Activated CD8-positive, alpha-beta memory T cell treated with anti-CD3 and anti-CD28 coated beads for 1 hour (primary cell): Measurements from ENCODE around the gene LEFTY2.
"Not testable (repeated sequence)": the region's sequence is repeated elsewhere in the genome, so short reads cannot be mapped to it uniquely, and the experiment has no call there.

Source experiments
- DNase-seq, 2 donors: peaks; one replicate each; pipeline ENCODE4 v3.0.0-alpha.2; 2020; ENCODE audit warnings: low read depth in 1 of 2; ENCODE audit errors: extremely low read depth in 1 of 2

The LEFTY2 gene

GRCh38 chr1:225931270-225932136 lies 9.5 kb downstream of the LEFTY2 start:
- DNase-seq = no peak

- no peak for DNase-seq
These were observed 10.5 kb downstream of the LEFTY2 start for GRCh38 chr1:225930566-225930965.

- not testable (repeated sequence) for DNase-seq
These were observed 11.6 kb downstream of the LEFTY2 start for GRCh38 chr1:225929462-225929861.

GRCh38 chr1:225928186-225929175 lies 12.5 kb downstream of the LEFTY2 start:
- no peak for DNase-seq

GRCh38 chr1:225926551-225927113 lies 14.4 kb downstream of the LEFTY2 start:
- DNase-seq = no peak

- peak; percentile 69 to 88 for DNase-seq
These were observed 17.1 kb downstream of the LEFTY2 start, which contains the start of gene PYCR2 for GRCh38 chr1:225923692-225924555. PYCR2 (minus strand) TSS chr1:225924250; CDS start chr1:225924110, 140 bp downstream.

GRCh38 chr1:225923381-225923691 lies 17.7 kb downstream of the LEFTY2 start:
- DNase-seq = no peak

- DNase-seq = no peak
These were observed 19.0 kb downstream of the LEFTY2 start for GRCh38 chr1:225921734-225922709.

- DNase-seq = no peak
These were observed 21.1 kb downstream of the LEFTY2 start for GRCh38 chr1:225919906-225920305.

GRCh38 chr1:225918280-225918679 lies 22.7 kb downstream of the LEFTY2 start:
- DNase-seq = no peak

- DNase-seq = no peak
These were observed 23.5 kb downstream of the LEFTY2 start for GRCh38 chr1:225917536-225917935.

- no peak for DNase-seq
These were observed 23.9 kb downstream of the LEFTY2 start for GRCh38 chr1:225917101-225917500.

GRCh38 chr1:225915538-225915991 lies 25.5 kb downstream of the LEFTY2 start:
- DNase-seq = no peak

GRCh38 chr1:225914947-225915346 lies 26.1 kb downstream of the LEFTY2 start:
- no peak for DNase-seq

- no peak for DNase-seq
These were observed 26.6 kb downstream of the LEFTY2 start for GRCh38 chr1:225914391-225914790.

GRCh38 chr1:225911191-225912130 lies 29.6 kb downstream of the LEFTY2 start:
- DNase-seq = peak; percentile 38 to 65

- DNase-seq = no peak
These were observed 31.5 kb downstream of the LEFTY2 start for GRCh38 chr1:225909477-225909876.

GRCh38 chr1:225908773-225909172 lies 32.2 kb downstream of the LEFTY2 start:
- no peak for DNase-seq
